Measurements from ENCODE around the gene ERICH2. TPM values are rescaled to one million over a fixed set of nuclear protein-coding genes. Genes with fewer than 3 reads are reported as not detected.
A peak's percentile ranks its signal among the peaks of the same experiment; 100 is the strongest.

ERICH2 gene
- total and polyA plus RNA-seq, 2 of the 13 experiments (the other 11 are each of a cell fraction or from before 2014, with no cell fraction given) = not detected

GRCh38 chr2:170770606-170771420 lies 635 bp downstream of the ERICH2 start (continued):
- TF ChIP-seq, protein P1, sequence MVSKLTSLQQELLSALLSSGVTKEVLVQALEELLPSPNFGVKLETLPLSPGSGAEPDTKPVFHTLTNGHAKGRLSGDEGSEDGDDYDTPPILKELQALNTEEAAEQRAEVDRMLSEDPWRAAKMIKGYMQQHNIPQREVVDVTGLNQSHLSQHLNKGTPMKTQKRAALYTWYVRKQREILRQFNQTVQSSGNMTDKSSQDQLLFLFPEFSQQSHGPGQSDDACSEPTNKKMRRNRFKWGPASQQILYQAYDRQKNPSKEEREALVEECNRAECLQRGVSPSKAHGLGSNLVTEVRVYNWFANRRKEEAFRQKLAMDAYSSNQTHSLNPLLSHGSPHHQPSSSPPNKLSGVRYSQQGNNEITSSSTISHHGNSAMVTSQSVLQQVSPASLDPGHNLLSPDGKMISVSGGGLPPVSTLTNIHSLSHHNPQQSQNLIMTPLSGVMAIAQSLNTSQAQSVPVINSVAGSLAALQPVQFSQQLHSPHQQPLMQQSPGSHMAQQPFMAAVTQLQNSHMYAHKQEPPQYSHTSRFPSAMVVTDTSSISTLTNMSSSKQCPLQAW (CRISPR knock-in tag; IDR thresholded peaks at IDR 0.05) = peak; percentile 47; the same call in 1 of the 2 replicates
- 0 out of 2 replicates have a peak, but pooled peaks have one; percentile 11 for TF ChIP-seq ARID2 (CRISPR knock-in tag; IDR thresholded peaks at IDR 0.05; ENCODE audit: borderline replicate concordance)
- TF ChIP-seq, protein P2, sequence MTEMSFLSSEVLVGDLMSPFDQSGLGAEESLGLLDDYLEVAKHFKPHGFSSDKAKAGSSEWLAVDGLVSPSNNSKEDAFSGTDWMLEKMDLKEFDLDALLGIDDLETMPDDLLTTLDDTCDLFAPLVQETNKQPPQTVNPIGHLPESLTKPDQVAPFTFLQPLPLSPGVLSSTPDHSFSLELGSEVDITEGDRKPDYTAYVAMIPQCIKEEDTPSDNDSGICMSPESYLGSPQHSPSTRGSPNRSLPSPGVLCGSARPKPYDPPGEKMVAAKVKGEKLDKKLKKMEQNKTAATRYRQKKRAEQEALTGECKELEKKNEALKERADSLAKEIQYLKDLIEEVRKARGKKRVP (CRISPR knock-in tag; IDR thresholded peaks at IDR 0.05) = no peak
- peak; percentile 70; the same call in 1 of the 2 replicates for TF ChIP-seq SMAD1 (CRISPR knock-in tag; IDR thresholded peaks at IDR 0.05; ENCODE audit: borderline replicate concordance, low read depth)
- TF ChIP-seq SKI (IDR thresholded peaks at IDR 0.05; ENCODE audit: partially characterized antibody) = peak; percentile 35
- no peak for TF ChIP-seq ZNF24 (IDR thresholded peaks at IDR 0.05)
- 0 out of 2 replicates have a peak, but pooled peaks have one; percentile 64 for TF ChIP-seq ZNF589 (CRISPR knock-in tag; conservative IDR thresholded peaks at IDR 0.05)
- TF ChIP-seq PHB2 (IDR thresholded peaks at IDR 0.05; ENCODE audit: partially characterized antibody) = no peak
- TF ChIP-seq SMAD9 (CRISPR knock-in tag; IDR thresholded peaks at IDR 0.05) = no peak
- peak; percentile 50; the same call in 1 of the 2 replicates for TF ChIP-seq ZNF574 (CRISPR knock-in tag; IDR thresholded peaks at IDR 0.05)
- no peak for TF ChIP-seq ZNF773 (CRISPR knock-in tag; IDR thresholded peaks at IDR 0.05; ENCODE audit: borderline replicate concordance)
- no peak for TF ChIP-seq ZNF251 (CRISPR knock-in tag; IDR thresholded peaks at IDR 0.05)
- 0 out of 2 replicates have a peak, but pooled peaks have one; percentile 30 for TF ChIP-seq NFATC3 (CRISPR knock-in tag; IDR thresholded peaks at IDR 0.05)
- TF ChIP-seq ZBTB26 (CRISPR knock-in tag; IDR thresholded peaks at IDR 0.05; ENCODE audit: borderline replicate concordance) = no peak
- TF ChIP-seq RELA (CRISPR knock-in tag; IDR thresholded peaks at IDR 0.05) = 0 out of 2 replicates have a peak, but pooled peaks have one; percentile 29
- no peak for TF ChIP-seq ZNF674 (CRISPR knock-in tag; IDR thresholded peaks at IDR 0.05; ENCODE audit: low read depth)
- TF ChIP-seq, protein P3, sequence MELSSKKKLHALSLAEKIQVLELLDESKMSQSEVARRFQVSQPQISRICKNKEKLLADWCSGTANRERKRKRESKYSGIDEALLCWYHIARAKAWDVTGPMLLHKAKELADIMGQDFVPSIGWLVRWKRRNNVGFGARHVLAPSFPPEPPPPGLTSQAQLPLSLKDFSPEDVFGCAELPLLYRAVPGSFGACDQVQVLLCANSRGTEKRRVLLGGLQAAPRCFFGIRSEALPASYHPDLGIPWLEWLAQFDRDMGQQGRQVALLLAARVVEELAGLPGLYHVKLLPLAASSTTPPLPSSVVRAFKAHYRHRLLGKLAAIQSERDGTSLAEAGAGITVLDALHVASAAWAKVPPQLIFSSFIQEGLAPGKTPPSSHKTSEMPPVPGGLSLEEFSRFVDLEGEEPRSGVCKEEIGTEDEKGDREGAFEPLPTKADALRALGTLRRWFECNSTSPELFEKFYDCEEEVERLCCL (CRISPR knock-in tag; IDR thresholded peaks at IDR 0.05; ENCODE audit: borderline replicate concordance) = no peak
- TF ChIP-seq ETV5 (CRISPR knock-in tag; IDR thresholded peaks at IDR 0.05; ENCODE audit: borderline replicate concordance) = peak; percentile 38; the same call in 1 of the 2 replicates
- TF ChIP-seq MYPOP (CRISPR knock-in tag; IDR thresholded peaks at IDR 0.05) = no peak; the same call in 1 of the 2 replicates
